ENCODE results near the gene FSTL4.
"Not testable (repeated sequence)": the region's sequence is repeated elsewhere in the genome, so short reads cannot be mapped to it uniquely, and the experiment has no call there.

Gene FSTL4

DNA sequence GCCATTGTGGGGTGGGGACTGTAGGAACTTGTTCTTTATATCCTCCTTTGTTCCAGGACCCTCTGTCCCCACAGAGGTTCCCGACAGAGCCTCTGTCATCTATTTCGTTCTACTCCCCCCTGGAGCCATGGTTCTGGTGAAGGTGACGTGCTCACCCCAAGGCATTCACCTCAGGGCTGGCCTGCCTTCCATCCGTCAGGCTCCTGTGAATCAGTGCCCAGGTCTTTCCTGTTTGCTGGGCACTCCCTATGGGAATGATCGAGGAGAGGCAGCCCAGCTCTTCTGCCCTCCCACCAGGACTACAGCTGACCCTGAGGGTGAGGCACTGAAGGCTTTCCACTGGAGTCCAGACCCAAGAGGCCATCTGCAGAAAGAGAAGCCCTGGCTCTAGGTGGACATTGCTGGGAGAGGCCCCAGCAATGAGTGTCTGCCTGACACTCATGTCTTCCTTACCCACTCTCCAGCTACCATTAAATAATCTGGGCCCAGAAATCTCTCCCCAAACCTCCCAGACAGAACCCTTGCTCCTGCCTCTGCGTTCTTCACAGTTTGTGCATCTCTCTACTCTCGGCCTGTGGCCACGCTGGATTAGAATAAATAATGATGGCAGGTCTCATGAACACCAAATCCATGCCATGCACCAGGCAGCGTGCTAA, 214.2 kb downstream of the FSTL4 start:
- DNase-seq = no peak

DNA sequence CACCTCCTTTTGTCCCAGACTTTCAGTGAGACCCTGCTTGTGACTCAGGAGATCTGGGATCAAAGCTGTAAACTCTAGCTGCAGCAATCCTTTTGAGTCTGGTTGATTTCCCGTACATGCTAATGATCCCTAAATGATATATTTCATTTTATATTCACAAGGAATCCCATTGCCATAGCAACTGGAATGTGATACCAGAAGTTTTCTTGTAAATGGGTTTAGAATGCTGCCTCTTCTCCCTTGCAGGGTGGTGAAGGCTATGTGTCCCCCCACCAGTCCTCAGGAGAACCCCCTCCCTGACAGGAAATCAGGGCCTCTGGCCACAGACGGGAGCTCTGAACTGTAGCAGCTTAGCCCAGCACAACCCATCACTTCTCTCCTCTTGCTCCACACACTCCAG, 215.0 kb downstream of the FSTL4 start:
- no peak for DNase-seq

DNA sequence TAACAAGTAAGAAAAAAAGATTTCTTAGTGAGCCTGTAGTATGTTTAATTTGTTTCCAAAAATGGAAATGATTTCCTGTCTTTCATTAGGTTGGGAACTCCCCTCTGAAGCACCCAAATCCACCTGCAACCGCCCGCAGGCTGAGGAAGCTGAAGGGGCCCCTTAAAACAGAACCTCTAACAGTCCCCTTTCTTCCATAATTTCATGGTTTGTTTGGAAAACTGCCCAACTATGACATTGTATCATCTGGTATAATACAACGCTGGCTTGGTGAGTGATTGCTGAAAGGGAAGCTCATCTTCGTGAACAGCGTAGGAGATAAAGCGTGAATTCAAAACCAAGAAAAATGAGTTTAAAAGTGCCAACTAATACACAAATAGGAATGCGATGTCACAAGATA, 215.5 kb downstream of the FSTL4 start:
- no peak for DNase-seq

DNA sequence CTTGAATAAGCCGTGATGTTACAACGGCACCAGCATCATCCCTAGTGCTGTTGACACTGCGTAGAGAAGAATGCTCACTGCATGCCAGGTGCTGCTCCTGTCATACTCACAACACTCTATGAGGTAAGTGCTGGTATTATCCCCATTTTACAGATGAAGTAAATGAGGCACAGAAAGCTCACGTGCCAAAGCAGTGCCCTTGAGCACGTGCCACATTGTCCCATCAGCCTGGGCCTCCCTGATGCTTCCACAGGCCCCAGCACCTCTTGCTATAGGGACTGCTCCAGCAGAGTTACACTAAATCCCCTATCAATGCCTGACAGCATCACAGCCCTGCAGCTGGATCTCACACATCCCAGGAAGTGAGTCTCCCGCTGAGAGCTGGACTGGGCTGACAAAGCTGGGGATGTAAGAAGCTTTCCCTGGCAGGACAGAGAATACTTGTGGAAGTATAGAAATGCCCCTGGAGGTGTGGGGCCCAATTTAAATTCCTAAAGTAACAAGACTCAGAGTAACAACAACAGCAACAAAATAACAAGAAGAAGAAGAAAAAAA, 216.1 kb downstream of the FSTL4 start:
- no peak for DNase-seq

DNA sequence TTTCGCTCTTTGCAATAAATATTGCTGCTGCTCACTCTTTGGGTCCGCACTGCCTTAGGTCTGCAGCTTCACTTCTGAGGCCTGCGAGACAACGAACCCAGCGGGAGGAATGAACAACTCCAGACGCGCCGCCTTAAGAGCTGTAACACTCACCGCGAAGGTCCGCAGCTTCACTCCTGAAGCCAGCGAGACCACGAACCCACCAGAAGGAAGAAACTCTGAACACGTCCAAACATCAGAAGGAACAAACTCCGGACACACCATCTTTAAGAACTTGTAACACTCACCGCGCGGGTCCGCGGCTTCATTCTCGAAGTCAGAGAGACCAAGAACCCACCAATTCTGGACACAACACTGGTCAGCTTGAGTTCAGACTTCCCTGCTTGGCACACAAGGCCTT, 217.1 kb downstream of the FSTL4 start:
- DNase-seq = not testable (repeated sequence)

DNA sequence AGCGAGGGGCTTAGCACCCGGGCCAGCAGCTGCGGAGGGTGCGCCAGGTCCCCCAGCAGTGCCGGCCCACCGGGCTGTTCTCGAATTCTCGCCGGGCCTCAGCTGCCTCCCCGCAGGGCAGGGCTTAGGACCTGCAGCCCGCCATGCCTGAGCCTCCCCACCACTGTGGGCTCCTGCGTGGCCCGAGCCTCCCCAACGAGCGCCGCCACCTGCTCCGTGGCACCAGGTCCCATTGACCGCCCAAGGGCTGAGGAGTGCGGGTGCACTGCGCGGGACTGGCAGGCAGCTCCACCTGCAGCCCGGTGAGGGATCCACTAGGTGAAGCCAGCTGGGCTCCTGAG, 217.9 kb downstream of the FSTL4 start:
- not testable (repeated sequence) for DNase-seq

DNA sequence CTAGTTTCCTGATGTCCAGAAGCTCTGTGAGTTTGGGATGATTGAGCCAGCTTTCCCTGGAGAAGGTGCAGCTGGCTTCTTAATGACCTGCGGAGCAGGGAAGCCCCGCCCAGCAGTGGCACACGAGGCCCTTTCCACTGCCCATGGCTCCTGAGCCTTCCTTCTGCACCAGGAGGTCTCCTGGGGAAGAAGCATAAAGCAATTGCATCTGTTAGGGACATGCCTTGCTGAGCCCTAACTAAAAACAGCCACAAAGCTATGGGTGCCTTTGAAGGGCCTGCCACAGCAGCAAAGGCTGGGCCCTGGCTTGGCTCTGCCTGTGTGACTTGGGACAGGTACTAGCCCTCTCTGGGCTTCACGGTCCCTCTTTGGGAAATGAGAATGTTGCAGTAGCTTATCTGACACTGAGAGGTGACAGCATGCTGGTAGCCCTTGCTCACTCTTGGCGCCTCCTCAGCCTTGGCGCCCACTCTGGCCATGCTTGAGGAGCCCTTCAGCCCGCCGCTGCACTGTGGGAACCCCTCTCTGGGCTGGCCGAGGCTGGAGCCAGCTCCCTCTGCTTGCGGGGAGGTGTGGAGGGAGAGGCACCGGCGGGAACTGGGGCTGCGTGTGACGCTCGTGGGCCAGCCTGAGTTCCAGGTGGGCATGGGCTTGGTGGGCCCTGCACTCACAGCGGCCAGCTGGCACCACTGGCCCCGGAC, 218.4 kb downstream of the FSTL4 start:
- DNase-seq = no peak

DNA sequence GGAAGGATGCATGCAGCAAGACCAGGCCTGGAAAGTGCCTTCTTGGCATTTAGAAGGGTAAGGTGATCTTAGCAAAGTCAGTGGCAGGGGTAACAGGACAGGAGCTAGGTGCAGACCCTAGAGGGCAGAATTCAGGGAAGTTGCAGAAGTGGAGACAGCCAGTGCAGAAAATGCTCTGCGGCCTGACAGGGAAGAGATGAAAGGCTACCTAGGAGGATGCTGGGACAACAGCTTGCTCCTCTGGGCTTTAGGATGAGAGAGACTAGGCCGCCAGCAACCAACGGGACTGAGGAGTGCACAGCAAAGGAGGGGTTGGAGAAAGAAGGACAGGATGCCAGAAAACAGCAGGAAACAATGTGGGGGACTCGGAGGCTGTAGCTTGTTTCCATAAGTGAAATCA, 219.9 kb downstream of the FSTL4 start:
- DNase-seq = no peak

DNA sequence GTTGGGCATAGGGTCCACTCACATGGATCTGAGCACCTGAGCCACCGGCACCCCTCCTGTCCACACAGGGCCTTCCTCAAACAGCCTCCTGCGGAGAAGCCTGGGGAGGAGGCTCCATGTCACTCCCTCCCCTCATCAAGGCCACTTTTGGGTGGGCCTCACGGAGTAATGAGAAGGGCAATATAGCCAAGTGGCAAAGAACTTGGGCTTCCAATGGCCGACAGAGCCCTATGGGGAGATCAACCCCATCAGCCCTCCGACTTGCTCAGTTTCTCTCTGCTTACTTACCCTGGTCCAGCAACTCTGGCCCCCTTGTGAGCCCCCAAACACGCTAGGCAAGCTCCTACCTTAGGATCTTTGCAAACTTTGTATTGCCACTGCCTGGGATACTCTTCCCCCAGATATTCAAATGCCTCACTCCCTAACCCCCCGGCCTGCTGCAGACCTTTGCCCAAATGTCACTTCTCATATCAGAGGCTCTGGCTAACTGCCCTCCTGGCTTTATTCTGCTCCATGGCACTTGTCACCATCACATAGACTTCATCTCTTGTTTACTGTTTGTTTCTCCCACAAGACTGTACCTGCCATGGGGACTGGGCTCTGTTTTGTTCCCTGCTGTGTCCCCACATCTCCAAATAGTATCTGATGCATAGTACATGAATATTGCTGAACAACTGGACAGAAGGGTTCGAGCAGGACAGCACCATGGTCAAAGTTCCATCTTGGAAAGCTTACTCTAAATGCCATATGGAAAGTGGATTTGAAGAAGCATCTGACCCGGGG, 220.8 kb downstream of the FSTL4 start:
- no peak for DNase-seq

DNA sequence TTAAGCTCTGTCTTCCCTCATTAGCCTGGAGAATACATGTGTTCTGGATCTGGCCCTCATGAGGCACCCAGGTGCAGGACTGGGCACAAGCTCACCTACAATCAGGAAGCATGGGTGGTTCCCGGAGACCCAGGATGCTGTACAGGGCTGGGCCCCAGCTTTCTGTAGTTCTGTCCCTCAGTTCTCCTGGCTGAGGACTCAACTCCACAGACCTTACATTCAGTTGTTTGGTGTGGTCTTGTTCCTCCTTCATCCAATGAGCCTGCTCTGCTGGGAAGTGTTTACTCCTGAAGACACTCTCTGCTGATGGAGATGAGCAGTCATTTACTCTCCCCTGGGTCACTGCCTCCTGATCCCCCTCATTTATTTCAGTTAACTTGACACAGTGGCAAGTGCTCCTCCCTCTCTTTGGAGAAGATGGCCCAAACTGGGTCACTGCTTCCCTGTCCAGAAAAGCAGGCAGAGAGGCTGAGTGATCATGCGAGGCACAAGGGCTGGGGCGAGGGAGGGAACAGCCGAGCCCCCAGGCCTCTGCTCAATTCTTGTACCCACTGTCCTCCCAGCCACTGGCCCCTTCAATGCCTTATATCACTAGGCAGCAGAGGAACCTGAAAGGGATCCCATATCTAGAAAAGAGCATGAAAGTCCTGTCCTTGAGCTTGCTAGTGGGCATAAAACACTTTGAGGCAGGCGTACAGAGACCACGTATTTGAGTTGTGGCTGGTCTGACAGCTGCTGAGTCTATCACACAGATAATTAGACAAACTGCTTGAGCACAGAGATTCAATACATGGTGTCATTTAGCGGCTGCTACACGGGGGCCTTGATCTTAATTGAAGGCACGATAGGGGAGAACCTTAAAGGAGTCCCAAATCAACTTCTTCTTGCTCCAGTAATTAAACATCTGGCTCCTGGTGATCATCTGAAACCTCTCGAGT, 221.7 kb downstream of the FSTL4 start:
- DNase-seq = no peak

DNA sequence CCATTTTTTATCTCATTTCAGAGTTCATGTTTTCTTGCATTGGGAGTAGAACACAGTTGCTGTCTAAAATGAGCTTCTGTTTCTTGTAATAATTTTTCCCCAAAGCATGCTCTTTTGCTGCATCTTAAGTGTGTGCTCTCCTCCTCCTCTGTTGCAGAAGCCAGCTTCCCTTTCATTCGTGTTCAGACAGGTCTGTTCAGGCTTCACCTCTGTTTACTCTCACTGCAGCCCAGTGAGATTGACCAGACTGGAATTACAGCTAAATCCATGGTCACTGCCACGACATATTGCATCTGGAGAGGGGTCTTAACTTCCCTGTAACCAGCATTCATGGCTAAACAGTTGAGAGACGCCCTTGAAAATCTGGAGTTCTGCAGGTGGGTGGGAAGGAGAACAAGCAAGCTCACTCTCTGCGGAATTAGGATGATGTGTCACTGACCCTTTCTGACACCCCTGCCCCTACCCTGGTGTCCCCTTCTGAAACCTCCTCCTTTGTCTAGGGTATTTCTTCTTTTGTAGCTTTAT, 223.2 kb downstream of the FSTL4 start:
- DNase-seq = no peak

DNA sequence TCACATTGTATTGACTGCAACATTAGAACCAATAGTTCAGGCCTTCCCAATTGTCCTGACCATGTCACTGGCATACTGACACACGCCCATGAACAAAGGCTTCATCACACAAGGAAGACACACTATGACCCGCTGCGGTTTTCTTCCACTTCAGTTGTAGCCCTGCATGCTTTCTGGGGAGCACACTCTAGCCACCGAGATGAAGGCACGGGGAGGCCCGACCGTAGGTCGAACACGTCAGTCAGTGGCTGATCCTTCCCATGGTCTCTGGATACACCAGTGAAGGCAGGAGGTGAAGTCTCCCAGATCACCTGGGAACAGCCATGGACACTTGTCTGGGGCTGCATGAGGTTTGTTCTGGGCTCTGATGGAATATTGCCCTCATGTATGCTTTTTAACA, 224.7 kb downstream of the FSTL4 start:
- no peak for DNase-seq

DNA sequence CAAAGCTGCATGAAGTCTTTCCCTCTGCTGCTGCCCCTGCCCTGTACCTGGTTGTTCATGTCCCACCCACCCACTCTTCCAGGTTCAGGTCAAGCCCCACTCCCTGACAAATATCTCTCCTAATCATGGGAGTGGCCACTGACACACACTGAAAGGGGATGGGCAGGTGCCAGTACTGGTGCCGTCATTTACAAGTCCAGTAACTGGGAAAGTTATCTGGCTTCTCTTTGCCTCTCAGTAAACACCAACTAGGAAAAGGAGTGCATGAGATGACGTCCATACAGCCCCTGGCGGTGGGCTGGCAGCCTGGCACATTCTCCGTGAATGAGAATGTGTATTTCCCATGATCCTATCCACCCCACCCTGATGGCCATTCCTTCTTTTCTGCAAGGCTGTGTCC, 225.2 kb downstream of the FSTL4 start:
- DNase-seq = no peak

DNA sequence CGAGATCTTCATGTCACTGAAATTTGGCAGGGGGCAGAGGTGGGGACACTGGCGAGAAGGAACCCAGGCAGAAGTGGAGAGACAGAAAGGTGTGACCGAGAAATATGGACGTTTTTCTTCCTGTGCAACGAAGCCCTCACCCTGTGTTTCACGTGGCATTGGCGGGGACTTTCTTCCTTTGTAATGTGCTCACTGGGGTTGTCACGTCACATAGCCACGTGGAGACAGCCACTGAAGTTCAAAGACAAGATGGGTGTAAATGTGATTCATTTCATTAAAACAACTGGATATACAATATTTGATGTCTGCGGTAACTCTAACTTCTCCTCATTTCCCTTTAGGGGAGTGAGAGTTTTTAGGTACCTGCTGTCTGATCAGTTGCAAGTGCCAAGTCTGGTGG, 225.7 kb downstream of the FSTL4 start:
- DNase-seq = no peak

DNA sequence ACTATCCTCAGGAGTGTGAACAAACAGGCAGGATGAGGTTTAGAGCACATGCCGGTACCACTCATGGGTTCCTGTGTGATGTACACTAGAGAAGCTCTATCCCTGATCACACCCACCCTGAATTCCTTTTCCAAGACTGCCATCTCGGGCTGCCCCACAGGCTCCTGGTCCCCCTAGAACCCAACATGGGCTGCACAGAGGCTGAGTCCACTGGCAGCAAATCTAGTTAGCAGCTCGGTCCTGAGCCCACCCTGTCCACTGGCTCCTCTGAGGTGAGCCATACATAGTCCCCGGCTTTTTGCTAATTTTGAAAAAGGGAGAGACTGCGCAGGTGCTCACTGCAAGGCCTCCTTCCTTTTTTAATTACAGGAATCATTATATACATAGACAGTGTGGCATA, 227.0 kb downstream of the FSTL4 start:
- DNase-seq = no peak

DNA sequence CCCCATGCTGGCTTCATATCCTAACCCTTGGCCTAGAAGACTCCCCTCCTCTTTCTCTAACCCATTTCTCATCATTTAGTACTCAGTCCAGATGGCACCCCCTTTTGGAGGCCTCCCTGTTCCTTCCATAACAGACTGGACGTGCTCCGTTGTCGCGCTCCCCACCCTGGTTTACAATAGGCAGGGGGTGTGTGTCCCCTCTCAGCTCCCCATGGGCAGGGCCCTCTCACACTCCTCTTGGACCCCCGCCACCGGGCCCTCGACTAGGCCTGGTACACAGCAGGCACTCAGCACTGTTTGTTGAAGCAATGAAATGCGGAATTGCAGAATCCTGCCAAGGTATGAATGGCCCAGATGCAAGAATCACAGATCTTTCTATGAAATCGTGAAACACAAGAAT, 227.4 kb downstream of the FSTL4 start:
- DNase-seq = no peak

DNA sequence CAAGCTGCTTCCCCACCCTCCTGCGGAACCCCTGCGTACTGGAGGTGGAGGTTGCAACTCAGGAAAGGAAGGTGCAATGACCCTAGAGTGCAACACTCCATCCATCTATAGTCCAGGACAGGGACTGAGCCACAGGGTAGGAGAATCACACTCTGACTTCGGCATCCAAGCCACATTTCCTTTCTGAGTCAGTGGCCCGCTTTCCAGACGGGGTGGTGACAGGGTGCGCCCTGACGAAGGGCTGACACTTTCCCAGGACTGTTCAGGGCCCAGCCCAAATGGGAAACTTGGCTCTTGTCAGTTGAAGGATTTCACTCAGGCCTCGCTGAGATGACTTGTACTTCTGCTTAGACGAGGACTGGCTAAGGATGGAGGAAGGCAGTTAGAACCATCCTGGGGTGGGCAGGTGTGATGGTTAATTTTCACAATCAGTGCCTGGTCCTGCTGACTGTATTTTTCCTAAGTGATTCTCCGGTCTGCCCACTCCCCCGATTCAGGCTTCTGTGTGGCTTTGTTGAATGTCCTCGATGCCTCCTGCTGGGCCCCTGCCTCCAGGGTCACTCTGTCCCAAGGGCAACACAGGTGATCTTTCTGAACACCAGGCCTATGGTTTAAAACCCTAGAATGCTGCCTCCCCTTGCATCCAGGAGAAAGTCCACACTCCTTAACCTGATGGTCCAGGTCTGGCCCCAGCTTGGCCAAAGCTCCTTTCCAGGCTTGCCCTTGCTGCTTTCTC, 228.1 kb downstream of the FSTL4 start:
- no peak for DNase-seq

DNA sequence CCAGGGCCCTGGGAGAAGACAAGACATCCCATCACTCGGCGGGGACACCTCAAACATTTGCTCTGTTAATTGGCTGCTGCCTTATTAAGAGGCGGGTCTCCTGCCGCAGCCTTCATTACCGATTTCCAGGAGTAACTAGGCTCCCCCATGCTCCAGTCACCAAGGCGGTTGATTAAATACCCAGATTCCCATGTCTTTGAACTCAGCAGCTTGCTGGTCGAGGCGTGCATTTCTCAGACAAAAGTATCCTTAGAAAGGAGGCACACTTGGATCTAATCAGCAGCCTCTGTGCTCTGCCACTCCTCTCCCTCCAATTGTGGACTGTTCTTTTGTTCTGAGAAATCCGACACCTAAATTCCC, 228.8 kb downstream of the FSTL4 start:
- no peak for DNase-seq

DNA sequence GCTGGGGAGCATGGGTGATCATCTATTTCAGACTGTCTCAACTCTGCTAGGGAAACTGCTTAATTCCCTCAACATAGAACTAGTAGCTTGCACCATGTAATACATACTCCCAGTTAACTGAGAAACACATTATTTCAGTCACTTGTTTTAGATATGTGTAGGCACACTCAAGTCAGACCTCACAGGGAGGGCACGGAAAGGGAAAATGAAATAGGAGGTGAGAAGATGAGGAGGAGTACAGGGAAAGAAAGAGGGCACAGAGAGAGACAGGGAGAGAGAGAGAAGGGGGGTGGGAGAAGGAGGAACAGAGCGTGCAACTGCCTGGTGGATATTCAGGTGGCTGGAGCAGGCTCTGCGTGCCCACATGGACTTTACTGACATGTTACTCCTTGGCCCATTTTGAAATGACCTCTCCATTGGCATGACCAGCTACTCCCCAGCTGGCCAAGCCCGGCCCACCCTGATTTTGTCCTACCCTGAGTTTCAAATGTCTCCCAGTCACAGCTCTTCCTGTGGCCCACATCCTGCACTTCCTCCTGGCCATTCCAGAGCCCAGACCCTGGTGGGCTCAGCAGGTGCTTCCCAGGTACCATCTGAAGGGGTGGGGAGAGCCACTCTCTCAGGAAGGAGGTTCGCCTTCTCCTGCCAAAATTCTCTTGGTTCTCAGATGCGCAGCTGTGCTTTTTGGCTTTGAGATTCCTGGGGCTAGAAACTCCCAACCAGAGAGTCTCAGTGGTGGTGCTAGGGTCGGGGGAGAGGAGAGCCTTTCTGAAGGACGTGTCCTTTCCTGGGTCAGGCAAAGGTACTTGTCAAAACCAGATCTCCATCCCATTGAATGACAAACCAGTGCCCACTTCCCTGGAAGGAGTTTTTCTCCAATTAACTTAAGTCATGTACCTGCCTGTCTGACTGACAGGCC, 229.4 kb downstream of the FSTL4 start:
- no peak for DNase-seq

DNA sequence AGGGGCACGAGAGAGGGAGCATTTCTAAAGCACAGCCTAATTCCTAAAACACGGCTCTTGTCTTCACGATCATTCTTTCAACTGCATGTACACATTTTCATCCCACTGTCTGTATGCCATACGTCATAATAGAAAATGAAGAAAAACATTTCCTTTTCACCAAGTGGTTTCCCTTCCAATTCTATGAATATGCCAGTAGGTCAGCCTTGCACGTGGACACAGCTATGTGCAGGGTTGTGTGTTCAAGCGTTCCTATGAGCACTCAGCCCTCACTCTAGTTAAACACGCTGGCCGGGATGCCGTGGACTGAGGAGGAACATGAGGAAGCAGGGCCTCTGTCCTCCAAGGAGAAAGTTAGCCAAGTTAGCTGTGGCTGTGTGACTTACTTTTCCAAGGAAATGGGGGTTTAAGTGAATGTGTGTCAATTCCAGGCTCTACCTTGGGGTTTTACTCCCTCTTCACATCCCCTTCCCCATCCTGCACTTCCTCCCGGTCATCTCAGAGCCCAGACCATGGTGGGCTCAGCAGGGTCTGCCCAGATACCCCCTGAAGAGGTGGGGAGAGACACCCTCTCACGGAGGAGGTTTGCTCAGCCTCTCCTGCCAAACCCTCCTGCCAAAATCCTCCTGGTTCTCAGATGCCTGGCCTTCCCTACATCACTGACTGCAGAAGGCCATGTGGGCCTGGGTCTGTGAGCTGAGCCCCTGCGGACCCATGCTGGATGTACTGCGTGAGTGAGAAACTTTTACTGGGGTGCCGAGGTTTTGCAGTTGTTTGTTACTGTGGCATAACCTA, 230.6 kb downstream of the FSTL4 start:
- DNase-seq = no peak

All from OCI-M1 (cell line).